A673 (cell line): ENCODE data around the gene ABCA4. TPM values are rescaled to one million over a fixed set of nuclear protein-coding genes. Genes with fewer than 3 reads are reported as not detected.

Source experiments
- BruUV-seq: library from RNA; stranded (reverse); fragments of 400-500 nt; replicated peaks from 2 replicates; lab custom pipeline; 2021; lab: Mats Ljungman, UMichigan
- CTCF ChIA-PET: fragments of 300-600 bp; sonication (Branson Sonifier 250); formaldehyde crosslinking; loops from one replicate; lab custom pipeline; 2022; ENCODE audit warnings: antibody characterized with exemption; lab: Charles Lee
- POLR2A ChIA-PET: fragments of 300-600 bp; sonication (Branson Sonifier 250); formaldehyde crosslinking; loops from one replicate; lab custom pipeline; 2022; ENCODE audit warnings: antibody characterized with exemption; ENCODE audit not compliant: low non-redundant PET; lab: Charles Lee
- DNase-seq: peaks from one replicate; pipeline ENCODE4 v3.0.0-alpha.2; 2015; ENCODE audit warnings: low spot score
- H3K27ac ChIP-seq: fragments of 200-600 bp; sonication (generic); 2 replicates; pipeline ENCODE4 v1.5.1; 2016; ENCODE audit warnings: mixed run types, low read depth, mild to moderate bottlenecking, mixed read lengths, antibody characterized with exemption, low read length; ENCODE audit not compliant: poor library complexity, severe bottlenecking
- H3K27me3 ChIP-seq: fragments of 200-600 bp; sonication (generic); replicated peaks from 2 replicates; pipeline ENCODE4 v1.6.1; 2017; ENCODE audit warnings: mixed run types, low read depth, mild to moderate bottlenecking, mixed read lengths, antibody characterized with exemption, low read length; ENCODE audit not compliant: insufficient read depth, poor library complexity
- H3K36me3 ChIP-seq: fragments of 200-600 bp; sonication (generic); 2 replicates; pipeline ENCODE4 v1.6.1; 2016; ENCODE audit warnings: mixed run types, mild to moderate bottlenecking, mixed read lengths, antibody characterized with exemption, low read length; ENCODE audit not compliant: insufficient read depth, poor library complexity, severe bottlenecking
- H3K4me1 ChIP-seq: fragments of 200-600 bp; sonication (generic); 2 replicates; pipeline ENCODE4 v1.6.1; 2017; ENCODE audit warnings: mixed run types, mild to moderate bottlenecking, mixed read lengths, antibody characterized with exemption, low read length; ENCODE audit not compliant: insufficient read depth, poor library complexity, severe bottlenecking
- H3K4me3 ChIP-seq: fragments of 200-600 bp; sonication (generic); 2 replicates; pipeline ENCODE4 v1.5.1; 2016; ENCODE audit warnings: low read depth, mixed run types, mild to moderate bottlenecking, mixed read lengths, low read length; ENCODE audit not compliant: poor library complexity, severe bottlenecking
- H3K9me3 ChIP-seq: fragments of 200-600 bp; sonication (generic); 2 replicates; pipeline ENCODE4 v1.6.1; 2016; ENCODE audit warnings: mixed run types, low read depth, mild to moderate bottlenecking, mixed read lengths, antibody characterized with exemption, low read length; ENCODE audit not compliant: poor library complexity, severe bottlenecking
- CTCF ChIP-seq: fragments of 300-800, 200-600 bp; sonication (generic); conservative IDR thresholded peaks from 2 replicates; pipeline ENCODE4 v1.5.1; 2017; ENCODE audit warnings: low read depth, mild to moderate bottlenecking, antibody characterized with exemption, low read length, moderate library complexity, mixed read lengths
- EZH2 ChIP-seq: fragments of 200-600 bp; sonication (generic); IDR thresholded peaks from 2 replicates; pipeline ENCODE4 v1.6.1; 2017; ENCODE audit warnings: borderline replicate concordance, low read depth, mild to moderate bottlenecking, mixed read lengths, antibody characterized with exemption, low read length; ENCODE audit not compliant: poor library complexity, severe bottlenecking
- intact Hi-C: fragments of 100-400 bp; cut with micrococcal nuclease; formaldehyde crosslinking; loops from one replicate; pipeline ENCODE4 v1.10.0; 2022; ENCODE audit not compliant: unreplicated experiment
- total RNA-seq: library from RNA; stranded (reverse); gene quantifications from 2 replicates; pipeline ENCODE4 v1.2.3, GENCODE V29; 2021

Gene ABCA4
- total RNA-seq, 1 experiment from 2014 or later: 0.09 TPM

GRCh38 chr1:94126651-94127050 lies 5.7 kb upstream of the ABCA4 start:
- Histone ChIP-seq H3K4me3 (no peak overlapping the region), H3K27me3 (no peaks in the 10 kb centered on the region), H3K36me3 (no peaks in the 10 kb centered on the region), H3K27ac (no peak overlapping the region), H3K9me3 (no peaks in the 10 kb centered on the region), H3K4me1 (no peaks in the 10 kb centered on the region)
- POLR2A ChIA-PET: no interaction called here
- TF ChIP-seq EZH2: no peak
- no peak for TF ChIP-seq CTCF
- no peak for DNase-seq
- intact Hi-C loops: no loop called here
- no TSS peak for BruUV-seq
- CTCF ChIA-PET: no interaction called here

GRCh38 chr1:94125551-94126514 lies 4.9 kb upstream of the ABCA4 start:
- Histone ChIP-seq H3K9me3 (no peaks in the 10 kb centered on the region), H3K36me3 (no peaks in the 10 kb centered on the region), H3K4me3 (no peak overlapping the region), H3K27me3 (no peaks in the 10 kb centered on the region), H3K4me1 (no peaks in the 10 kb centered on the region), H3K27ac (no peak overlapping the region)
- BruUV-seq: no TSS peak
- CTCF ChIA-PET: no interaction called here
- DNase-seq: no peak
- intact Hi-C loops: no loop called here
- POLR2A ChIA-PET: no interaction called here
- TF ChIP-seq CTCF (no peak), EZH2 (no peak)

- DNase-seq: no peak
- H3K9me3 ChIP-seq: no peaks in the 10 kb centered on the region
- ChIA-PET POLR2A (no interaction called here), CTCF (no interaction called here)
- H3K27me3 ChIP-seq: no peaks in the 10 kb centered on the region
- no peak overlapping the region for H3K27ac ChIP-seq
- H3K4me3 ChIP-seq: no peak overlapping the region
- no TSS peak for BruUV-seq
- no peak for TF ChIP-seq CTCF
- no peak for TF ChIP-seq EZH2
- H3K36me3 ChIP-seq: no peaks in the 10 kb centered on the region
- intact Hi-C loops: no loop called here
- H3K4me1 ChIP-seq: no peaks in the 10 kb centered on the region
Measured at GRCh38 chr1:94124538-94124937, 3.6 kb upstream of the ABCA4 start.
